PFSK-1 (cell line): ENCODE measurements around the gene GFPT2.

Experiments
- FOXP2 ChIP-seq: optimal IDR thresholded peaks from 2 replicates; pipeline ENCODE3; 2011; ENCODE audit warnings: borderline replicate concordance, control low read depth, inconsistent platforms; ENCODE audit not compliant: insufficient read depth; ENCODE audit errors: extremely low read length, extremely low read depth
- POLR2AphosphoS5 ChIP-seq: IDR thresholded peaks from 2 replicates; pipeline ENCODE4 v1.6.1; 2012; ENCODE audit warnings: low read depth, mild to moderate bottlenecking, control low read depth, low read length, moderate library complexity
- SIN3A ChIP-seq: IDR thresholded peaks from 2 replicates; pipeline ENCODE4 v1.6.1; 2012; ENCODE audit warnings: mild to moderate bottlenecking, low read length, moderate library complexity, borderline replicate concordance; ENCODE audit not compliant: insufficient read depth
- TAF1 ChIP-seq: IDR thresholded peaks from 2 replicates; pipeline ENCODE4 v1.6.1; 2012; ENCODE audit warnings: low read length, control low read depth, borderline replicate concordance; ENCODE audit not compliant: insufficient read depth
- TF ChIP-seq, protein P1 (sequence below), 2 experiments: IDR thresholded peaks; 2 replicates each; pipeline versions ENCODE4 v1.6.1 to v1.8.0; 2011 to 2012; ENCODE audit warnings: low read depth in 2 of 2, low read length in 2 of 2, control low read depth in 1 of 2, inconsistent platforms in 1 of 2, mild to moderate bottlenecking in 1 of 2, moderate library complexity in 1 of 2; ENCODE audit not compliant: insufficient read depth in 1 of 2

Gene GFPT2

GRCh38 chr5:180287868-180288267, 65.3 kb downstream of the GFPT2 start:
- TF ChIP-seq, protein P1, sequence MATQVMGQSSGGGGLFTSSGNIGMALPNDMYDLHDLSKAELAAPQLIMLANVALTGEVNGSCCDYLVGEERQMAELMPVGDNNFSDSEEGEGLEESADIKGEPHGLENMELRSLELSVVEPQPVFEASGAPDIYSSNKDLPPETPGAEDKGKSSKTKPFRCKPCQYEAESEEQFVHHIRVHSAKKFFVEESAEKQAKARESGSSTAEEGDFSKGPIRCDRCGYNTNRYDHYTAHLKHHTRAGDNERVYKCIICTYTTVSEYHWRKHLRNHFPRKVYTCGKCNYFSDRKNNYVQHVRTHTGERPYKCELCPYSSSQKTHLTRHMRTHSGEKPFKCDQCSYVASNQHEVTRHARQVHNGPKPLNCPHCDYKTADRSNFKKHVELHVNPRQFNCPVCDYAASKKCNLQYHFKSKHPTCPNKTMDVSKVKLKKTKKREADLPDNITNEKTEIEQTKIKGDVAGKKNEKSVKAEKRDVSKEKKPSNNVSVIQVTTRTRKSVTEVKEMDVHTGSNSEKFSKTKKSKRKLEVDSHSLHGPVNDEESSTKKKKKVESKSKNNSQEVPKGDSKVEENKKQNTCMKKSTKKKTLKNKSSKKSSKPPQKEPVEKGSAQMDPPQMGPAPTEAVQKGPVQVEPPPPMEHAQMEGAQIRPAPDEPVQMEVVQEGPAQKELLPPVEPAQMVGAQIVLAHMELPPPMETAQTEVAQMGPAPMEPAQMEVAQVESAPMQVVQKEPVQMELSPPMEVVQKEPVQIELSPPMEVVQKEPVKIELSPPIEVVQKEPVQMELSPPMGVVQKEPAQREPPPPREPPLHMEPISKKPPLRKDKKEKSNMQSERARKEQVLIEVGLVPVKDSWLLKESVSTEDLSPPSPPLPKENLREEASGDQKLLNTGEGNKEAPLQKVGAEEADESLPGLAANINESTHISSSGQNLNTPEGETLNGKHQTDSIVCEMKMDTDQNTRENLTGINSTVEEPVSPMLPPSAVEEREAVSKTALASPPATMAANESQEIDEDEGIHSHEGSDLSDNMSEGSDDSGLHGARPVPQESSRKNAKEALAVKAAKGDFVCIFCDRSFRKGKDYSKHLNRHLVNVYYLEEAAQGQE (IDR thresholded peaks at IDR 0.05; ENCODE audit: insufficient read depth in 1 of 2, low read depth in 2 of 2, low read length in 2 of 2): no peak
- no peak for TF ChIP-seq FOXP2
- no peak for TF ChIP-seq POLR2AphosphoS5
- no peak for TF ChIP-seq SIN3A
- TF ChIP-seq TAF1: no peak

DNA sequence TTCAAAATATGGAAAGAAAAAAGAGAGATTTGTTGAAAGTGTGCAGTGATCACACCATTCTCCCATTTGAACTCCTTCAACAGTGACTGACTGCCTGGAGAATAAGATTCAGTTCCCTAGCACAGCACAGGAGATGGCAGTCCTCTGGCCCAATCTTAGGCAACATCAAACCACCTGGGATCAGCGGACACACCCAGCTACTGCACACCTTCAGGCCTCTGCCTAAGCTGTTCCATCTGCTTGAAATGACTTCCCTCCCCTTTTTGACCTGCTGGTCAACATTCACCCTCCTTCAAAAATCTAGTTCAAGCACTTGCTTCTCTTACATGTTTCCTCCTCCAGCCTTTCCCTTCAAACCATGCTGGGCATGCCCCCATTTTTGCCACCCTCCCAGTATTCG, 65.7 kb downstream of the GFPT2 start:
- no peak for TF ChIP-seq SIN3A
- no peak for TF ChIP-seq FOXP2
- TF ChIP-seq, protein P1 (IDR thresholded peaks at IDR 0.05; ENCODE audit: insufficient read depth in 1 of 2, low read depth in 2 of 2, low read length in 2 of 2): no peak
- TF ChIP-seq POLR2AphosphoS5: no peak
- TF ChIP-seq TAF1: no peak

DNA sequence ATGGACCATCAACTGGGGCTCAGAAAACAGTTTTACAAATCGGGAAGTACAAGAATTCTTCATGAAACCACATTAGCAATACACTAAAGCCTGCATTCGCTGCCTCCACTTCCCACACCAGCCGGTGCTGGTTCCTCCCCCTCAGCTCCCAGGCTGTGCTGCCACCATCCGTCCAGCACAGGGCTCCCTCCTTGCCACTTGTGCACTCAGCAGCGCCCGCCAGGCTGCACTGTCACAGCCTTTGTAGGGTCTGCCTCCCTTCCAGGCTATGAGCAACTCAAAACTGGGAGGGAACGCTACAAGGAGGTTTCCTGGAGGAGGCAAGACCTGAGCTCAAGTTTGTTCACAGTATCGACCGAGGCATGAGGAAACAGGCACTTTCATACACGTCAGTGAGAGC, 69.0 kb downstream of the GFPT2 start:
- TF ChIP-seq TAF1 (no peak), FOXP2 (no peak), SIN3A (no peak), POLR2AphosphoS5 (no peak)
- TF ChIP-seq, protein P1 (IDR thresholded peaks at IDR 0.05; ENCODE audit: insufficient read depth in 1 of 2, low read depth in 2 of 2, low read length in 2 of 2): no peak

GRCh38 chr5:180283026-180283615, 70.0 kb downstream of the GFPT2 start:
- no peak for TF ChIP-seq TAF1
- TF ChIP-seq, protein P1 (IDR thresholded peaks at IDR 0.05; ENCODE audit: insufficient read depth in 1 of 2, low read depth in 2 of 2, low read length in 2 of 2): no peak

DNA sequence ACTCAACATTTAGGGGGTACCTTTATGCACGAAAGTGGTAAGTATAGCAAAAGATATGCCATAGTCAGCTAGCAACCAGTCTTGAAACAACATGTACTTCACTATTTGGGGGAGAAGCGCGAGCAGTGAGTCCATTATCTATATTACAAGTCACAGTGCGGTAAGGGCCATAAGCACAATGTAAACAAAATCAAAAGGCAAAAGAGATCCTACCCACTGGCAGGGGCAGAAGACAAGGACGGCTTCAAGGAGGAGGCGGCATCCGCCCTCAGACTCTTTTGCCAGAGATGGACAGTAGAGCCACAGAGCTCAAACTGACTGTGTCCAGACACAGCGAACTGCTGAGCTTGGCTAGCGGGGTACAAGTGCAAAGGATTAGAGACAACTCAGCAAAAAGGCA, 70.9 kb downstream of the GFPT2 start:
- TF ChIP-seq FOXP2: no peak
- TF ChIP-seq, protein P1 (IDR thresholded peaks at IDR 0.05; ENCODE audit: insufficient read depth in 1 of 2, low read depth in 2 of 2, low read length in 2 of 2): no peak
- no peak for TF ChIP-seq SIN3A
